ENCODE results near the gene B4GALT6. TPM values are rescaled to one million over a fixed set of nuclear protein-coding genes. Genes with fewer than 3 reads are reported as not detected.

B4GALT6 gene
- total and polyA plus RNA-seq, 9 of the 15 experiments (the other 6 are each of a cell fraction or from before 2014, with no cell fraction given) = 0.03 to 0.27 (median 0.08) TPM

GRCh38 chr18:31722369-31722957 lies 38.1 kb upstream of the B4GALT6 start (continued):
- TF ChIP-seq CEBPG (CRISPR knock-in tag; IDR thresholded peaks at IDR 0.05) (no peak), CEBPG (tag; conservative IDR thresholded peaks at IDR 0.05 in 1 of 2, IDR thresholded peaks at IDR 0.05 in 1 of 2) (peak in 1 of 2 experiments; percentile 3; a peak in 1 of 4 replicates), RBM14 (IDR thresholded peaks at IDR 0.05; ENCODE audit: borderline replicate concordance, insufficient read depth, low read depth, low read length) (no peak), ZNF586 (CRISPR knock-in tag; conservative IDR thresholded peaks at IDR 0.05) (no peak), ZNF561 (CRISPR knock-in tag; conservative IDR thresholded peaks at IDR 0.05) (no peak), KLF6 (CRISPR knock-in tag; IDR thresholded peaks at IDR 0.05; ENCODE audit: borderline replicate concordance) (no peak), GATAD2A (IDR thresholded peaks at IDR 0.05) (no peak), ZNF695 (CRISPR knock-in tag; IDR thresholded peaks at IDR 0.05) (no peak), XRCC3 (IDR thresholded peaks at IDR 0.05) (no peak), PHTF2 (CRISPR knock-in tag; IDR thresholded peaks at IDR 0.05) (no peak), VEZF1 (CRISPR knock-in tag; IDR thresholded peaks at IDR 0.05) (no peak), ILK (tag; IDR thresholded peaks at IDR 0.05; ENCODE audit: borderline replicate concordance, low read depth) (no peak), SNRNP70 (optimal IDR thresholded peaks at IDR 0.05; ENCODE audit: low read depth, low read length) (no peak), ZNF253 (CRISPR knock-in tag; conservative IDR thresholded peaks at IDR 0.05) (no peak), JUND (IDR thresholded peaks at IDR 0.05; ENCODE audit: borderline replicate concordance, low read depth, low read length) (0 out of 2 replicates have a peak, but pooled peaks have one; percentile 7), JUND (tag; IDR thresholded peaks at IDR 0.05; ENCODE audit: borderline replicate concordance, low read depth, low read length) (no peak), RBM22 (IDR thresholded peaks at IDR 0.05; ENCODE audit: low read depth, low read length, poor library complexity, severe bottlenecking) (no peak), POLR2G (IDR thresholded peaks at IDR 0.05; ENCODE audit: low read depth, low read length) (no peak), ZNF263 (CRISPR knock-in tag; IDR thresholded peaks at IDR 0.05; ENCODE audit: borderline replicate concordance) (peak; percentile 91)
- TF ChIP-seq, protein P1, sequence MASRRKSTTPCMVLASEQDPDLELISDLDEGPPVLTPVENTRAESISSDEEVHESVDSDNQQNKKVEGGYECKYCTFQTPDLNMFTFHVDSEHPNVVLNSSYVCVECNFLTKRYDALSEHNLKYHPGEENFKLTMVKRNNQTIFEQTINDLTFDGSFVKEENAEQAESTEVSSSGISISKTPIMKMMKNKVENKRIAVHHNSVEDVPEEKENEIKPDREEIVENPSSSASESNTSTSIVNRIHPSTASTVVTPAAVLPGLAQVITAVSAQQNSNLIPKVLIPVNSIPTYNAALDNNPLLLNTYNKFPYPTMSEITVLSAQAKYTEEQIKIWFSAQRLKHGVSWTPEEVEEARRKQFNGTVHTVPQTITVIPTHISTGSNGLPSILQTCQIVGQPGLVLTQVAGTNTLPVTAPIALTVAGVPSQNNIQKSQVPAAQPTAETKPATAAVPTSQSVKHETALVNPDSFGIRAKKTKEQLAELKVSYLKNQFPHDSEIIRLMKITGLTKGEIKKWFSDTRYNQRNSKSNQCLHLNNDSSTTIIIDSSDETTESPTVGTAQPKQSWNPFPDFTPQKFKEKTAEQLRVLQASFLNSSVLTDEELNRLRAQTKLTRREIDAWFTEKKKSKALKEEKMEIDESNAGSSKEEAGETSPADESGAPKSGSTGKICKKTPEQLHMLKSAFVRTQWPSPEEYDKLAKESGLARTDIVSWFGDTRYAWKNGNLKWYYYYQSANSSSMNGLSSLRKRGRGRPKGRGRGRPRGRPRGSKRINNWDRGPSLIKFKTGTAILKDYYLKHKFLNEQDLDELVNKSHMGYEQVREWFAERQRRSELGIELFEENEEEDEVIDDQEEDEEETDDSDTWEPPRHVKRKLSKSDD (conservative IDR thresholded peaks at IDR 0.05; ENCODE audit: low read length) = no peak
- TF ChIP-seq, protein P2, sequence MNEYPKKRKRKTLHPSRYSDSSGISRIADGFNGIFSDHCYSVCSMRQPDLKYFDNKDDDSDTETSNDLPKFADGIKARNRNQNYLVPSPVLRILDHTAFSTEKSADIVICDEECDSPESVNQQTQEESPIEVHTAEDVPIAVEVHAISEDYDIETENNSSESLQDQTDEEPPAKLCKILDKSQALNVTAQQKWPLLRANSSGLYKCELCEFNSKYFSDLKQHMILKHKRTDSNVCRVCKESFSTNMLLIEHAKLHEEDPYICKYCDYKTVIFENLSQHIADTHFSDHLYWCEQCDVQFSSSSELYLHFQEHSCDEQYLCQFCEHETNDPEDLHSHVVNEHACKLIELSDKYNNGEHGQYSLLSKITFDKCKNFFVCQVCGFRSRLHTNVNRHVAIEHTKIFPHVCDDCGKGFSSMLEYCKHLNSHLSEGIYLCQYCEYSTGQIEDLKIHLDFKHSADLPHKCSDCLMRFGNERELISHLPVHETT (CRISPR knock-in tag; conservative IDR thresholded peaks at IDR 0.05 in 1 of 2, IDR thresholded peaks at IDR 0.05 in 1 of 2) = no peak
